ENCODE results near the gene TMEM220. TPM values are rescaled to one million over a fixed set of nuclear protein-coding genes. Genes with fewer than 3 reads are reported as not detected.
A peak's percentile ranks its signal among the peaks of the same experiment; 100 is the strongest.

The TMEM220 gene
- total RNA-seq (ENCODE audit: low replicate concordance), result 0.28 and 1.5 TPM in 2 replicates

DNA sequence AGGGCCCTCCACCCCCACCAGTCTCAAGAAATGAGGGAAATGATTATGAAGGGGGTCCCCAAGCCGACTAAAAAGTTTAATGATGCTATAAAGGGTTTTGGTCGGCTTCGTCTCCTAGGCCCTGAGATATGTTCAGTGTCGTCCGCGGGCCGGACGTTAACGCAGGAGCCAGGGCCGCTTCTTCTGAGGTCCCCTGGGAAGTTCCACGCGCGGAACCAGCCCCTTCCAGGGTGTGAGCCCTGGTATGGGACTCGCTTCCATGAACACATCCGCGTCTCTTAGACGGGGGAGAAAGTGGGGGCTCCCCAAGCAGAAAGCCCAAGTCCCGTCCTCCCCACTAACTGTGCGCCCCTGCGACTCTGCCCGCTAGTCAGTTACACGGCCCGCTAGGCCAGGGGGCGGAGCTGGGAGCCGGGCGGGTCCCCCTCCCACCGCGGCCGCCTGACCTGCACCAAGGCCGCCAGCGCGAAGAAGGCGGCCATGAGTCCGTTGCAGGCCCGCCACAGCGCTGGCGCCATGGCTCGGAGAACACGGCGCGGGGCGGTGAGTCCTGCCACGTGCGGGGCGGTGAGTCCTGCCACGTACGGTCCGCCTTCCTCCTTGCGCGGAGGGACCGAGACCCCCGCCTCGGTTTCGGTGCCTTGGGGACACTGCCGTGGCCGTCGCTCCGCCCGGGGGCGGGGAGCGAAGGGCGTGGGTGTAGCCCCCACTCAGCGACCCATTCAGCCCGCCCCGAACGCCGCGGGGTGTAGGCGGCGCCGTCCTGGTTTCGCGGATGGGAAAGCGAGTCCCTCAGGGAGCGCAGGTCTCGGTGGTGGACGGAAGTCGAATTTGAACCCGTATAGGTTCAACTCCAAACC, at the start of gene TMEM220:
TMEM220 (minus strand) TSS at position 690 of the 860 bp plus-strand sequence; CDS start at position 518, 172 bp downstream.
- Histone ChIP-seq H2AFZ (replicated peaks) (peak within 1 kb of the TSS; percentile 84), H3K27me3 (peaks cover 26% of the 10 kb centered on the region), H3K4me1 (peaks cover 8% of the 10 kb centered on the region), H3F3A (ENCODE audit: low read depth) (peaks cover 25% of the 10 kb centered on the region), H3K36me3 (no peaks in the 10 kb centered on the region), H3K9me3 (ENCODE audit: low read depth) (no peaks in the 10 kb centered on the region), H3K9ac (no peak within 1 kb of the TSS), H3K27ac (no peak within 1 kb of the TSS), H4K20me1 (ENCODE audit: low read depth) (no peaks in the 10 kb centered on the region), H3K4me2 (peak within 1 kb of the TSS; percentile 73), H3K4me3 (peak within 1 kb of the TSS; percentile 56), H3K79me2 (ENCODE audit: low read depth) (no peaks in the 10 kb centered on the region)
- Mint-ChIP-seq H3K36me3 (no peaks in the 10 kb centered on the region), H3K4me1 (peaks cover 11% of the 10 kb centered on the region), H3K27me3 (ENCODE audit: insufficient read depth, low read depth) (peaks cover 7% of the 10 kb centered on the region), H3K9me3 (peaks cover 2% of the 10 kb centered on the region), H3K4me3 (peak within 1 kb of the TSS; percentile 88), H3K27ac (peak within 1 kb of the TSS; percentile 10)
- TF ChIP-seq EZH2 (IDR thresholded peaks at IDR 0.05) (no peak), EZH2phosphoT487 (IDR thresholded peaks at IDR 0.05) (no peak)
- TF ChIP-seq, protein P1, sequence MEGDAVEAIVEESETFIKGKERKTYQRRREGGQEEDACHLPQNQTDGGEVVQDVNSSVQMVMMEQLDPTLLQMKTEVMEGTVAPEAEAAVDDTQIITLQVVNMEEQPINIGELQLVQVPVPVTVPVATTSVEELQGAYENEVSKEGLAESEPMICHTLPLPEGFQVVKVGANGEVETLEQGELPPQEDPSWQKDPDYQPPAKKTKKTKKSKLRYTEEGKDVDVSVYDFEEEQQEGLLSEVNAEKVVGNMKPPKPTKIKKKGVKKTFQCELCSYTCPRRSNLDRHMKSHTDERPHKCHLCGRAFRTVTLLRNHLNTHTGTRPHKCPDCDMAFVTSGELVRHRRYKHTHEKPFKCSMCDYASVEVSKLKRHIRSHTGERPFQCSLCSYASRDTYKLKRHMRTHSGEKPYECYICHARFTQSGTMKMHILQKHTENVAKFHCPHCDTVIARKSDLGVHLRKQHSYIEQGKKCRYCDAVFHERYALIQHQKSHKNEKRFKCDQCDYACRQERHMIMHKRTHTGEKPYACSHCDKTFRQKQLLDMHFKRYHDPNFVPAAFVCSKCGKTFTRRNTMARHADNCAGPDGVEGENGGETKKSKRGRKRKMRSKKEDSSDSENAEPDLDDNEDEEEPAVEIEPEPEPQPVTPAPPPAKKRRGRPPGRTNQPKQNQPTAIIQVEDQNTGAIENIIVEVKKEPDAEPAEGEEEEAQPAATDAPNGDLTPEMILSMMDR (IDR thresholded peaks at IDR 0.05), result no peak
- peak; percentile 90 for DNase-seq (ENCODE audit: low spot score)

DNA sequence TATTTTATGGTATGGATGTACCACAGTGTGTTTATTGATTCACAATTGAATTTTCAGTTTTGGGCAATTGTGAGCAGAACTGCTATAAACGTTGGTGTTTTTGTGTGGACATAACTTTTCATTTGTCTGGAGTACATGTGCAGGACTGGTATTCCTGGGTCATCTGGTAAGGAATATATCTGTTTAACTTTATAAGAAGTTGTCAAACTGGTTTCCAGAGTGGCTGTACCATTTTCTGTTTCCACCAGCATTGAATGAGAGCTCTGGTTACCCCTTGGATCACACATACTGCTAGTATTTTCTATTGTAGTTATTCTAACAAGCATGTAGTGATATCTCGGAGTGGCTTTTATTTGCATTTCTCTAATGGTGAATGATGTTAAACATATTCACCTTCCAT, 49.8 kb upstream of the TMEM220 start:
- Mint-ChIP-seq H3K9me3 (peaks cover 16% of the 10 kb centered on the region), H3K27ac (no peak overlapping the region), H3K36me3 (no peaks in the 10 kb centered on the region), H3K27me3 (ENCODE audit: insufficient read depth, low read depth) (peaks cover 13% of the 10 kb centered on the region), H3K4me1 (peaks cover 3% of the 10 kb centered on the region), H3K4me3 (no peak overlapping the region)
- Histone ChIP-seq H2AFZ (replicated peaks) (no peak overlapping the region), H3K27ac (no peak overlapping the region), H3K4me3 (no peak overlapping the region), H3F3A (ENCODE audit: low read depth) (no peaks in the 10 kb centered on the region), H3K9me3 (ENCODE audit: low read depth) (no peaks in the 10 kb centered on the region), H3K4me2 (no peak overlapping the region), H3K79me2 (ENCODE audit: low read depth) (no peaks in the 10 kb centered on the region), H3K27me3 (no peaks in the 10 kb centered on the region), H3K4me1 (no peaks in the 10 kb centered on the region), H3K9ac (no peak overlapping the region), H3K36me3 (no peaks in the 10 kb centered on the region), H4K20me1 (ENCODE audit: low read depth) (no peaks in the 10 kb centered on the region)
- DNase-seq (ENCODE audit: low spot score), result no peak
- TF ChIP-seq EZH2 (IDR thresholded peaks at IDR 0.05) (no peak), EZH2phosphoT487 (IDR thresholded peaks at IDR 0.05) (no peak)
- TF ChIP-seq, protein P1 (IDR thresholded peaks at IDR 0.05), result no peak

DNA sequence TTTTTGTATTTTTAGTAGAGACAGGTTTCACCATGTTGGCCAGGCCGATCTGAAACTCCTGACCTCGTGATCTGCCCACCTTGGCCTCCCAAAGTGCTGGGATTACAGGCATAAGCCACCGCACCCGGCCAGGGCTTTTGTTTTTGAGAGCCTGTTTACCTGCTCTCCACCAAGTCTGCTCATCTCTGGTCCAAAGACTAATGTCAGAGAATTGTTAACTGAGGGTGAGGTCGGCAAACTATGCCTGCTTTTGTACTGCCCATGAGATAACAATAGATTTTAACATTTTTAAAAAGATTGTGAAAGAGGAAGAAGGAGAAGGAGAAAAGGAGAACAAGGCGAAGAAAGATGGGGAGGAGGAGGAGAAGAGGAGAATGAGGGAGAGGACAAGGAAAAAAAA, 48.1 kb upstream of the TMEM220 start:
- no peaks in the 10 kb centered on the region for H3K36me3 ChIP-seq
- H3K9me3 ChIP-seq (ENCODE audit: low read depth), result no peaks in the 10 kb centered on the region
- no peak for TF ChIP-seq EZH2phosphoT487 (IDR thresholded peaks at IDR 0.05)
- no peak for TF ChIP-seq EZH2 (IDR thresholded peaks at IDR 0.05)
- TF ChIP-seq, protein P1 (IDR thresholded peaks at IDR 0.05), result no peak
- no peaks in the 10 kb centered on the region for H3K27me3 ChIP-seq
- no peak overlapping the region for H3K9ac ChIP-seq
- no peak overlapping the region for H3K27ac ChIP-seq
- no peak overlapping the region for H3K4me3 Mint-ChIP-seq
- H3K4me2 ChIP-seq, result no peak overlapping the region
- H3K79me2 ChIP-seq (ENCODE audit: low read depth), result no peaks in the 10 kb centered on the region
- peaks cover 16% of the 10 kb centered on the region for H3K4me1 Mint-ChIP-seq
- peaks cover 19% of the 10 kb centered on the region for H3K9me3 Mint-ChIP-seq
- H3K4me3 ChIP-seq, result no peak overlapping the region
- peaks cover 17% of the 10 kb centered on the region for H3K27me3 Mint-ChIP-seq (ENCODE audit: insufficient read depth, low read depth)
- peaks cover 10% of the 10 kb centered on the region for H3F3A ChIP-seq (ENCODE audit: low read depth)
- H2AFZ ChIP-seq (replicated peaks), result no peak overlapping the region
- H3K36me3 Mint-ChIP-seq, result no peaks in the 10 kb centered on the region
- DNase-seq (ENCODE audit: low spot score), result no peak
- no peak overlapping the region for H3K27ac Mint-ChIP-seq
- H3K4me1 ChIP-seq, result peaks cover 7% of the 10 kb centered on the region
- peaks cover 9% of the 10 kb centered on the region for H4K20me1 ChIP-seq (ENCODE audit: low read depth)
